Epithelial cell of proximal tubule (primary cell): ENCODE measurements around the gene NKAIN2. TPM values are rescaled to one million over a fixed set of nuclear protein-coding genes. Genes with fewer than 3 reads are reported as not detected.

Experiments used
- DNase-seq: peaks from one replicate; pipeline ENCODE4 v3.0.0-alpha.2; 2011; ENCODE audit warnings: low read depth
- H3K4me3 ChIP-seq: 2 replicates; pipeline ENCODE4 v1.5.1; 2011; ENCODE audit warnings: low read depth, mild to moderate bottlenecking, low read length
- total RNA-seq: library from RNA; depleted of rRNA; stranded (reverse); fragments of >200 nt; gene quantifications from 2 replicates; pipeline ENCODE4 v1.2.3, GENCODE V29; 2015
- TF ChIP-seq, protein P1 (sequence below): conservative IDR thresholded peaks from 2 replicates; pipeline ENCODE4 v1.5.1; 2012; ENCODE audit warnings: low read depth, mild to moderate bottlenecking, low read length

Gene NKAIN2
- total RNA-seq, 1 donor from 2014 or later = under 0.01 TPM

DNA sequence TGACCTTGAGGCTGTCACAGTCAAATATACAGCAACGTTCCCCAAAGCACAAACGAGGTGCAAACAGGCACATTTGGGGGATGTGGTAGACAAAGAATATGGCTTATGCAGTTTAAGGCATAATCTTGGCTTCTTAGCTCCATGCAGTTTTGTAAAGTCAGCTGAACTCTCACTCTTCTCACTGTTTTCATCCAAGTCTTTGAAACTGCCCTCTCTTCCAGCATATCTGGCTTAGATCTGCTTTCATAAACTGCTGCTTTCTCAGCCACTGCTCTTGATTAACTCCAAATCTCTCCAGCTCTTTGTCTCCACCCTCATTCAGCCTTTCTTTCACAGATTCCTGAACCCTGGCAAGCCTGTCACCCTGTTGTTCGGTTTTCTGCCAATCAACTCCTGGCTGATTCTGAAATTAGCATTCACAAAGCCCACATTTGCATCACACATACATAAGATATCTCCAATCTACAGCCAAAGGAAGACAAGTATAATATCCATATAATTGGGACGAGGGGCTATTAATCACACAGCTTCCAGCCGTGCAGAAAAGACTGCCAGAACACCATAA lies 857.5 kb downstream of the NKAIN2 start:
- TF ChIP-seq, protein P1, sequence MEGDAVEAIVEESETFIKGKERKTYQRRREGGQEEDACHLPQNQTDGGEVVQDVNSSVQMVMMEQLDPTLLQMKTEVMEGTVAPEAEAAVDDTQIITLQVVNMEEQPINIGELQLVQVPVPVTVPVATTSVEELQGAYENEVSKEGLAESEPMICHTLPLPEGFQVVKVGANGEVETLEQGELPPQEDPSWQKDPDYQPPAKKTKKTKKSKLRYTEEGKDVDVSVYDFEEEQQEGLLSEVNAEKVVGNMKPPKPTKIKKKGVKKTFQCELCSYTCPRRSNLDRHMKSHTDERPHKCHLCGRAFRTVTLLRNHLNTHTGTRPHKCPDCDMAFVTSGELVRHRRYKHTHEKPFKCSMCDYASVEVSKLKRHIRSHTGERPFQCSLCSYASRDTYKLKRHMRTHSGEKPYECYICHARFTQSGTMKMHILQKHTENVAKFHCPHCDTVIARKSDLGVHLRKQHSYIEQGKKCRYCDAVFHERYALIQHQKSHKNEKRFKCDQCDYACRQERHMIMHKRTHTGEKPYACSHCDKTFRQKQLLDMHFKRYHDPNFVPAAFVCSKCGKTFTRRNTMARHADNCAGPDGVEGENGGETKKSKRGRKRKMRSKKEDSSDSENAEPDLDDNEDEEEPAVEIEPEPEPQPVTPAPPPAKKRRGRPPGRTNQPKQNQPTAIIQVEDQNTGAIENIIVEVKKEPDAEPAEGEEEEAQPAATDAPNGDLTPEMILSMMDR = no peak
- H3K4me3 ChIP-seq = no peak overlapping the region
- DNase-seq = no peak

DNA sequence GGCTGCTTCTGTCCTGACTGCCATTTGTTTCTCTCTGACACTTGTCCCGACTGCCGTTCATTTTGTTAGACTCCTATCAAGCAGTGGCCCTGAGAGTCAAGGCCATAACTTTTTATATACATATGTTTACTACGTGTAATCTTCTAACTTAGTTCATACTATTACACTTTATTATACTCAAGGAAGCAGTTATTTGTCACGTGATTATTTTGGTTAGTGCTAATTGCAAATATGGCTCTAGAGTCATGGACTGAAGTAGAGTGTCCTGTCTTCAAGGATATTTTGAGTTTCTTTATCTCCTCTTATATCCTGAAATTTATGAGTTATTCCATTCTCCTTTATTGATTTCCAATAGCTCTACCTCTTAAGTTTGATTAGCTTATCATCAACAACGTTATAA lies 864.4 kb downstream of the NKAIN2 start:
- no peak for DNase-seq
- no peak overlapping the region for H3K4me3 ChIP-seq
- TF ChIP-seq, protein P1 = no peak

DNA sequence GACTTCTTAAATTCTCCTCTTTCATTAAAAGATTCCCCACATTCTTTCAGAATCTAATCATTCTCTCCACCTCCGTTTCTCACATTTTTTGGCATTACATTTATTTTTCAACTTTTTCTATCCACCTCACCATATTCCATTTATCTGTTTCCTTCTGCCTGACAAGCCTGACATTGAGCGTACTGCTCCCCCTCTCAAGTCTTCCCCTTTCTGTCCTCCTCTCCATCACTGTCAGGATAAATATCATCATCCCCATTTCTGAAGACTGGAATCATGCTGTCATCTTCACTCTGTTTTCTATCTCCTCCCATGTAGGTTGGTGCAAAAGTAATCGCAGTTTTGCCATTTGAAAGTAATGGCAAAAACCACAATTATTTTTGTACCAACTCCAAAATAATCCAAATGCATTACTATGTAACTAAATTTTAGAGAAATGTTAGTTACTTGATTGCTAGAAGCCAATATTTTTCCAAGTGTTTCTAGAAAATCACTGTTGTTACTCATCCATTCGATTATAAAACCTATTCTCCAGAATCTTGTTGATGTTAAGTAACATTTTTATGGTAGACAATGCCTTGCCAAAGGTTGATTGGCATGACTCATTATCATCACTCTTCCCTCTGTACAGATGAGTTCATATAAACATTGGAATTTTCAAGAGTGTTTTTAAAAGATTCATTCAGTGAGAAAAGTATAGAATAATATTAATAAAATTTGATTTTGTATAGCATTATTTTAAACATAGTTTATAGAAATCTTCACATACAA lies 866.2 kb downstream of the NKAIN2 start:
- TF ChIP-seq, protein P1 = no peak
- H3K4me3 ChIP-seq = no peak overlapping the region
- no peak for DNase-seq

DNA sequence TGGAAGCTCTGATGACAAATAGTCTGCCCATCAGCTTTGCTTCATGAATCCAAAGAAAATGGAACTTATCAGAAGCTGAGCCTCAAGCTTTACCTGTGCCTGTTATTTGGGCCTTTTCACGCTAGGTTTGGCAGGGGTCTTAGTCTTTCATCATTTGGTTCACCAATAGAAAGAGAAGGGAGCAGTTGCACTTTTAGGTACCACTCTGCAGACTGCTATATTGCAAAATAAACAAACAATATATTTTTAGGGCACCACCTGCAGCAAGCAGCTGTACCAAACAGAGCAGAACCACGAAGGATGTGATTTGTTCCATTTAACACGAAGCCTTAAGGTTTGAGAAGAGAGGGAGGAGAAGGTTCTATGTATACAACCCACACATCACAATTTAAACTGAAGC lies 867.1 kb downstream of the NKAIN2 start:
- TF ChIP-seq, protein P1 = no peak
- H3K4me3 ChIP-seq = no peak overlapping the region
- no peak for DNase-seq

DNA sequence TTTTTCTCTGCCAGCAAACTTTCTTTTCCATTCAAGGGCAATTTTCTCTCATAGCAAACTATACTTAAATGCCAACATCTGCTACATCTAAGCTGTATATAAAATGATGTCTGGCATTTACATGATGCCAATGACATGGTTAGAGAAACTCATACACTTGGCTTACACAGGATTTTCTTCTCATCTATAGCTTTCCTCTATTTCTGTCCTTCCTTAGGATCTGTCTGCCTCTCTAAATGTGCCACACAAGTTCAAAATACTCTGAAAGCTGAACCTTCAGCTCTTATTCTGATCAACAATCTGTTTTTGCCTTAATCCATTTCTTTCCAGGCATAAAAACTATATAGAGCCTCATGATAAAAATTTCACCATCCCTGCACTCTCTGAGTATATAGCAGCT lies 867.7 kb downstream of the NKAIN2 start:
- DNase-seq = no peak
- H3K4me3 ChIP-seq = no peak overlapping the region
- TF ChIP-seq, protein P1 = no peak

DNA sequence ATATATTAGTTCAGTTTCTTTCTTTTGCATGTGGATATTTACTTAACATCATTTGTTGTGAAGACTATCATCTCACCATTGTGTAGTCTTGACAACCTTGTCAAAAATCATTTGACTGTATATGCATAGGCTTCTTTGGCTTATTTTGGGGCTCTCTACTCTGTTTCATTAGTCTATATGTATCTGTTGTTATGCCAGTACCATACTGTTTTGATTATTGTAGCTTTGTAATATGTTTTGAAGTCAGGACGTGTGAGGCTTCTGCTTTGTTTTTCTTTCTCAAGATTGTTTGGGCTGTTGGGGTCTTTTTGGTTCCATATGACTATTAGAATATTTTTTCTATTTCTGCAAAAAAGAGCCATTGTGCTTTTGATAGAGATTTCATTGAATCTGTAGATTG lies 870.4 kb downstream of the NKAIN2 start:
- H3K4me3 ChIP-seq = no peak overlapping the region
- no peak for DNase-seq
- TF ChIP-seq, protein P1 = no peak

DNA sequence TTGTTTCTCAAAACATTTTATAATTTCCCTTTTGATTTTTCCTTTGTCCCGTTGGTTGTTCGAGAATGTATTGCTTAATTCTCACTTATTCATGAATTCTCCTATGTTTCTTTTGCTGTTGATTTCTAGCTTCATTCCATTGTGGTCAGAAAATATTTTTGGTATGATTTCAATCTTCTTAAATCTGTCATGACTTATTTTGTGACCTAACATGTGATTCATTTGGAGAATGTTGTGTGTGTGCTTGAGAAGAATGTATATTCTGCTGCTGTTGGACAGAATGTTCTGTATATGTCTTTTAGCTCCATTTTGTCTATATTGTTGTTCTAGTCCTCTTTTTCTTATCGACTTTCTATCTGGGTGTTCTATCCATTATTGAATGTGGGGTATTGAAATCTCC lies 872.4 kb downstream of the NKAIN2 start:
- TF ChIP-seq, protein P1 = no peak
- H3K4me3 ChIP-seq = no peak overlapping the region
- DNase-seq = no peak
